Spleen (tissue), 7 donors: ENCODE data around the gene SSH2.

ENCODE experiments used
- POLR2A ChIP-seq, 3 donors: fragments of 450-650 bp; IDR thresholded peaks; one replicate each; pipeline ENCODE4 v1.5.1; 2017; ENCODE audit warnings: antibody characterized with exemption in 3 of 3, mild to moderate bottlenecking in 1 of 3
- TF ChIP-seq, protein P1 (sequence below), 11 experiments: fragments of 200-600 bp in 7 of 11; fragments of 450-650 bp in 4 of 11; sonication (generic) in 4 of 11; IDR thresholded peaks in 8 of 11; conservative IDR thresholded peaks in 3 of 11; 1 replicate in 7 of 11; 2 replicates in 4 of 11; pipeline versions ENCODE4 v1.4.0 to v1.8.0; 2016 to 2021; ENCODE audit warnings: antibody characterized with exemption in 11 of 11, inconsistent platforms in 4 of 11, mild to moderate bottlenecking in 1 of 11
- donor health status: DM: no; HTN: no; CAD: no; lungs with moderate emphysema.
- donor health status: DM: no; HTN: no; CAD: no.
- donor health status: DM: no; HTN: no; CAD: no.

GRCh38 chr17:29972277-29972676 is 42.2 kb upstream of the SSH2 start:
- TF ChIP-seq, protein P1, sequence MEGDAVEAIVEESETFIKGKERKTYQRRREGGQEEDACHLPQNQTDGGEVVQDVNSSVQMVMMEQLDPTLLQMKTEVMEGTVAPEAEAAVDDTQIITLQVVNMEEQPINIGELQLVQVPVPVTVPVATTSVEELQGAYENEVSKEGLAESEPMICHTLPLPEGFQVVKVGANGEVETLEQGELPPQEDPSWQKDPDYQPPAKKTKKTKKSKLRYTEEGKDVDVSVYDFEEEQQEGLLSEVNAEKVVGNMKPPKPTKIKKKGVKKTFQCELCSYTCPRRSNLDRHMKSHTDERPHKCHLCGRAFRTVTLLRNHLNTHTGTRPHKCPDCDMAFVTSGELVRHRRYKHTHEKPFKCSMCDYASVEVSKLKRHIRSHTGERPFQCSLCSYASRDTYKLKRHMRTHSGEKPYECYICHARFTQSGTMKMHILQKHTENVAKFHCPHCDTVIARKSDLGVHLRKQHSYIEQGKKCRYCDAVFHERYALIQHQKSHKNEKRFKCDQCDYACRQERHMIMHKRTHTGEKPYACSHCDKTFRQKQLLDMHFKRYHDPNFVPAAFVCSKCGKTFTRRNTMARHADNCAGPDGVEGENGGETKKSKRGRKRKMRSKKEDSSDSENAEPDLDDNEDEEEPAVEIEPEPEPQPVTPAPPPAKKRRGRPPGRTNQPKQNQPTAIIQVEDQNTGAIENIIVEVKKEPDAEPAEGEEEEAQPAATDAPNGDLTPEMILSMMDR (IDR thresholded peaks at IDR 0.05 in 8 of 11, conservative IDR thresholded peaks at IDR 0.05 in 3 of 11) = no peak
- TF ChIP-seq POLR2A (IDR thresholded peaks at IDR 0.05) = no peak
